C4-2B (cell line): ENCODE measurements around the gene PRRT4.

Source experiments
- CTCF ChIP-seq: fragments of 450-650 bp; conservative IDR thresholded peaks from 2 replicates; pipeline ENCODE4 v1.5.1; 2017; ENCODE audit warnings: mild to moderate bottlenecking
- ZFX ChIP-seq: fragments of 450-650 bp; IDR thresholded peaks from 2 replicates; pipeline ENCODE4 v1.6.1; 2017

GRCh38 chr7:128388145-128388485, 26.6 kb upstream of the PRRT4 start:
- no peak; the same call in 1 of the 2 replicates for TF ChIP-seq CTCF
- TF ChIP-seq ZFX, result no peak
